Measurements from ENCODE around the gene TRIM38. TPM values are rescaled to one million over a fixed set of nuclear protein-coding genes. Genes with fewer than 3 reads are reported as not detected.
A peak's percentile ranks its signal among the peaks of the same experiment; 100 is the strongest.

The TRIM38 gene
- total and polyA plus RNA-seq, 9 donors = 3.8 to 10.3 (median 6.4) TPM

DNA sequence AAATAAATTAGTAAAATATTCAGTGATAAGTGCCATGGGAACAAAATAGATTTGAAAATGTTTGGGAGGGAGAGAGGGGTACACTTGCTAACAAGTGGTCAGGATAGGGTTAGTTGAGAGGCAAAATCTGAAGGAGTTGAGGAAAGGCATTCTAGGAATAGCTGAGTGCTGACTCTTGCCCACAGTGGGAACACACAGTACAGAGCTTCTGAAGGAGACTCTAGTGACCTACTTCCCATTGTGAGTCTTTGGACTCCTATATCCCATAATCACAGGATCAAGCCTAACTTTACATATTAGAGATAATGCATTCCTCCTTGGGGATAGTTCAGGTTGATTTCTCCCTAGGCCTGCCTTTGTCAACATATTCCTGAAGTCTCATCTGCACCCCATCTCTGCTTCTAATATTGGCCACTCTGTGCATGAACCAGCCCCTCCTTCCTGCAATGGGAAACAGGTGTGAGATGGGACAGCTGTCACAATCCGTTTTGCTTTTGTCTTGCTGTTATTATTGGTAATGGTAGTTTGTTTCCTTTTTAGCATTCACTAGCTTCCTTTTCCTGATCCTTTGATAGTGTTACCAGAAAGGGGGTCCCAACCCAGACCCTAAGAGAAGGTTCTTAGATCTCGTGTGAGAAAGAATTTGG is 2.6 kb upstream of the TRIM38 start:
- TF ChIP-seq POLR2A (IDR thresholded peaks at IDR 0.05) = no peak
- no peak for TF ChIP-seq EP300 (IDR thresholded peaks at IDR 0.05)
- TF ChIP-seq, protein P1, sequence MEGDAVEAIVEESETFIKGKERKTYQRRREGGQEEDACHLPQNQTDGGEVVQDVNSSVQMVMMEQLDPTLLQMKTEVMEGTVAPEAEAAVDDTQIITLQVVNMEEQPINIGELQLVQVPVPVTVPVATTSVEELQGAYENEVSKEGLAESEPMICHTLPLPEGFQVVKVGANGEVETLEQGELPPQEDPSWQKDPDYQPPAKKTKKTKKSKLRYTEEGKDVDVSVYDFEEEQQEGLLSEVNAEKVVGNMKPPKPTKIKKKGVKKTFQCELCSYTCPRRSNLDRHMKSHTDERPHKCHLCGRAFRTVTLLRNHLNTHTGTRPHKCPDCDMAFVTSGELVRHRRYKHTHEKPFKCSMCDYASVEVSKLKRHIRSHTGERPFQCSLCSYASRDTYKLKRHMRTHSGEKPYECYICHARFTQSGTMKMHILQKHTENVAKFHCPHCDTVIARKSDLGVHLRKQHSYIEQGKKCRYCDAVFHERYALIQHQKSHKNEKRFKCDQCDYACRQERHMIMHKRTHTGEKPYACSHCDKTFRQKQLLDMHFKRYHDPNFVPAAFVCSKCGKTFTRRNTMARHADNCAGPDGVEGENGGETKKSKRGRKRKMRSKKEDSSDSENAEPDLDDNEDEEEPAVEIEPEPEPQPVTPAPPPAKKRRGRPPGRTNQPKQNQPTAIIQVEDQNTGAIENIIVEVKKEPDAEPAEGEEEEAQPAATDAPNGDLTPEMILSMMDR (IDR thresholded peaks at IDR 0.05) = no peak
- no peak for DNase-seq
- Histone ChIP-seq H3K27me3 (no peaks in the 10 kb centered on the region), H3K36me3 (no peaks in the 10 kb centered on the region), H3K4me3 (no peak overlapping the region), H3K4me1 (ENCODE audit: insufficient read depth) (peaks cover 4% of the 10 kb centered on the region), H3K27ac (no peak overlapping the region), H3K9me3 (no peaks in the 10 kb centered on the region)
- 66 to 74% (median 68%) methylated on average over 2 of the region's 2 CpGs for WGBS, 3 donors
- intact Hi-C loops (cut with DNase I) = no loop called here

DNA sequence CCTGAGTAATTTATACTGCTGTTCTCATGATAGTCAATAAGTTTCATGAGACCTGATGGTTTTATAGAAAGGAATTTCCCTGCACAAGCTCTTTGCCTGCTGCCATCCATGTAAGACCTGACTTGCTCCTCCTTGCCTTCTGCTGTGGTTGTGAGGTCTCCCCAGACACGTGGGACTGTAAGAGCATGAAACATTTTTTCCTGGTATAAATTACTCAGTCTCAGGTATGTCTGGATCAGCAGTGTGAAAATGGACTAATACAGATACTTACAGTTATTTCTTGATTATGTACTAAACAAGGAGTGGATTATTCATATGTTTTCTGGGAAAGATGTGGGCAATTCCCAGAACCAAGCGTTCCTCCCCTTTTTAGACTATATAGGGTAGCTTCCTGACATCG is 1.9 kb upstream of the TRIM38 start:
- Histone ChIP-seq H3K9me3 (no peaks in the 10 kb centered on the region), H3K4me3 (no peak overlapping the region), H3K27me3 (no peaks in the 10 kb centered on the region), H3K4me1 (ENCODE audit: insufficient read depth) (peaks cover 4% of the 10 kb centered on the region), H3K36me3 (no peaks in the 10 kb centered on the region), H3K27ac (no peak overlapping the region)
- WGBS, 3 donors = 88 to 90% (median 90%) methylated on average over 3 of the region's 3 CpGs
- intact Hi-C loops (cut with DNase I) = no loop called here
- TF ChIP-seq POLR2A (IDR thresholded peaks at IDR 0.05) (no peak), EP300 (IDR thresholded peaks at IDR 0.05) (no peak)
- TF ChIP-seq, protein P1 (IDR thresholded peaks at IDR 0.05) = no peak
- DNase-seq = no peak

DNA sequence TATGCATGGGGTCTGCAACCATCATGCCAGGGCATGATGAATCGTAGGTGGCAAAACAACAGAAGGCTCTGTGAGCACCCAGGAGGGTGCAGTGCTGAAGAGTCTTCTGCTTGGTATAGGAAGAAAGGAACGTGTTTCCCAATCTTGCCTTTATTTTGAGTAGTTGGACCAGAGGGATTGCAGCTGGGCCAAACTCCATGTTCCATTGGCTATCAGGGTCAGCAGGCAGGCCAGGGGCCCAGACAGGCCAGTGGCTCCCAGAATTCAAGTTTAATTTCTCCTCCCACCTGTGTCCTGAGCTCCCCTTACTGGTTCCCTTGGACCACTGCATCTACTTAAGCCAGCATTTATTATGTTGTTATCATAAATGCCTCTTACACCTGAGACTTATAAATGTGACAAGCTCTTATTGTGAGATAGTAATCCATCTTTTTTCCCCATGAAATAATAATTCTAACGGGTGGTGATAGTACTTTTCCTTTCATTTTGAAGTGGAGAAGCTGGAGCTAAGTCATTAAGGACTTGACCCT is 918 bp upstream of the TRIM38 start:
- peak overlapping the region; percentile 70 for H3K4me3 ChIP-seq
- H3K27me3 ChIP-seq = no peaks in the 10 kb centered on the region
- TF ChIP-seq EP300 (IDR thresholded peaks at IDR 0.05) (no peak), POLR2A (IDR thresholded peaks at IDR 0.05) (no peak)
- TF ChIP-seq, protein P1 (IDR thresholded peaks at IDR 0.05) = no peak
- H3K36me3 ChIP-seq = no peaks in the 10 kb centered on the region
- H3K9me3 ChIP-seq = no peaks in the 10 kb centered on the region
- peak overlapping the region in 1 of 2 donors; percentile 71 for H3K27ac ChIP-seq
- H3K4me1 ChIP-seq (ENCODE audit: insufficient read depth) = peaks cover 4% of the 10 kb centered on the region
- WGBS, 3 donors = 59 to 62% (median 60%) methylated on average over 3 of the region's 3 CpGs
- intact Hi-C loops (cut with DNase I) = no loop called here
- DNase-seq = no peak

DNA sequence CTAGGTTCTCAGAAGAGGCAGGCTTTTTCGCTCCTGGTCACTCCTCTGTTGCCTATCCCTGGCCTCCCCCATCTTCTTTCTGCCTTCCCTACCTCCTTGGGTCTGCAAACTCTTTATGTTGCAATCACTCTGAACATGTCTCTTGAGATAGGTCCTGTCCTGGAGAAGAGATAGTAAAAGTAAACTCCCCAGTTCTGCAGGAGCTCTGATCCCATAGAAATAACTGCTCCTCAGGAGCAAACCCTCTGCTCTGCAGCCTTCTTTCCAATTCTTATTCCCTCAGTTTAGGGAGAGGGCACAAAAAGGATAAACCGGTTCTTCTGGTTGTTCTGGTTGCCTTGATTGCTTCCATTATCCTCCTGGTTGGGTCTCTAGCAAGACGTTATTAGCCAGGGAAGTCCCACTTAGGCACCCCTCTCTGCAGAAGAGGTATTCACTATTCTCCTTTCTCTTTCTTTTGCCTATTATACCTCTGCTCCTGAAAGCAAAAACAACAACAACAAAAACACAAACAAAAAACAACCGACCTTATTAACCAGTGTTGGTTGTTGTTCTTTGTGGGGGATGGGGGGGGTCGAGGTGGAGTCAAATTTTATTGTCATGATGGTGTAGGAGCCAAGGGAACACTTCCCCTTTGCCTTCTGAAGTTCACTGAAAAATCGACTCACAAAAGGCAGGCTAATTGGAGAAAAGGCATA is 973 bp downstream of the TRIM38 start:
- TF ChIP-seq EP300 (IDR thresholded peaks at IDR 0.05) (no peak), POLR2A (IDR thresholded peaks at IDR 0.05) (no peak)
- TF ChIP-seq, protein P1 (IDR thresholded peaks at IDR 0.05) = no peak
- Histone ChIP-seq H3K4me3 (peak overlapping the region; percentile 70), H3K36me3 (no peaks in the 10 kb centered on the region), H3K27ac (peak overlapping the region in 1 of 2 donors; percentile 71), H3K4me1 (ENCODE audit: insufficient read depth) (peaks cover 8% of the 10 kb centered on the region), H3K27me3 (no peaks in the 10 kb centered on the region), H3K9me3 (no peaks in the 10 kb centered on the region)
- WGBS, 3 donors = 10 to 12% (median 11%) methylated on average over 6 of the region's 6 CpGs
- no peak for DNase-seq
- intact Hi-C loops (cut with DNase I) = no loop called here
